Activated T-cell treated with anti-CD3 and anti-CD28 coated beads, Interleukin-2, amount 50 U/mL, for 48 hours (primary cell): Measurements from ENCODE around the gene SPSB3.

ENCODE experiments used
- DNase-seq, 2 experiments: peaks; one replicate each; pipeline ENCODE4 v3.0.0-alpha.2; 2020

SPSB3 gene

DNA sequence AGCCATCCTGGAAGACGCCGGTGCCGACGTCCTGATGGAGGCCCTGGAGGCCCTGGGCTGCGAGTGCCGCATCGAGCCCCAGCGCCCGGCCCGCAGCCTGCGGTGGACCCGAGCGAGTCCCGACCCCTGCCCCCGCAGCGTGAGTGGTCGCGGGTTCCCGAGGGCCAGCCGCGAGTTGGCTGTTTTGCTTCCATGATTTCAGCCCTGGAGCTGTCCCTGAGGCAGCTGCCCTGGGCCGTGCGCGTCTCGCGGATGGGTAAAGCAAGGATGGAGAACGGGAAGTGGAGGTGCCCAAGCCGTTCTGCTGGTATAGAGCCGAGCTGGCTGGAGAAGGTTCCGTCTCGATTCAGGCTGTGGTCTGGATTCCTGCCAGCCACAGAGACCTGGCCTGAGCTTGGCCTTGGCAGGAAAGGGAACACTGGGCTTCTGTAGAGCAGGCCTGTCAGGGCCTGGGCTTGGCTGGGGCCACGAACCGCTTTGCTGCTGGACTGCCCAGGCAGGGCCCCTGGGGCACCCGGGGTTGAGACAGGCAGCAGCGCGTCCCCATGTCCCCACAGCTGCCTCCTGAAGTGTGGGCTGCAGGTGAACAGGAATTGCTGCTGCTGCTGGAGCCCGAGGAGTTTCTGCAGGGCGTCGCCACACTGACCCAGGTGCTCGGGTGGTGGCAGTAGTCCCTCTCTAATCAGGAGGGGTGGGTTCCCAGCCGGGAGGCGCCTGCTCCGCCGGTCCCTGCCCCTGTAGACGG lies 8.5 kb downstream of the SPSB3 start:
- DNase-seq: no peak

DNA sequence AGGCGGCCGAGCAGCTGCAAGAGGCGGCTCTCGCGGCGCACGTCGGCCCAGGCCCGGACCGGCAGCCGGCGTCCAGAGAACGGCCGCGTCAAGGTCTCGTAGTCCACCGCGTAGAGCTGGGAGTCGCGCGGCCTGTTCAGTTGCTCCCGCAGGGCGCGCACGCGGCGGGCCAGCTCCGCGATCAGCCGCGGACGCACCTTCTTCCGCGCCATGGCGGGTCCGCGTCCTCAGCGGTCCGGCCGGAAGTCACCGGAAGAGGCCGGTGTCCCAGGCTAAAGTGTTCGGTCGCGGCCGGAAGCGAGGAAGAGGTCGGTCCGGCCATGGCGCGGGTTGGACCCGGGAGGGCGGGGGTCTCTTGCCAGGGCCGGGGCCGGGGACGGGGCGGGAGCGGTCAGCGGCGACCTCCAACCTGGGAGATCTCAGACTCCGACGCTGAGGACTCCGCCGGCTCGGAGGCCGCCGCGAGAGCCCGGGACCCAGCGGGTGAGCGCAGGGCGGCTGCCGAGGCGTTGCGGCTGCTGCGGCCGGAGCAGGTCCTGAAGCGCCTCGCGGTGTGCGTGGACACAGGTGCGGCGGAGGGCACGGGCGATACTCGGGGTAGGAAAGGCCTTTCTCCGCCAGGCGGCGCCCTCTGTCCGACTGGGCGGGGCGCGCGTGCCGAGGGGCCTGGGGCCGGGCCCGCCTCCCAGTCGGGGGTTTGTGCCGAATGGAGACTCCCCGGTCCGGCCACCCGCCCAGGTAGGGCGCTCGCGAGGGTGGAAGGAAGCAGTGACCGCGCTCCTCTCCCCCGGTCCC lies 9.3 kb downstream of the SPSB3 start, which contains the start of gene MRPS34:
Gene MRPS34, minus strand, starts transcription at position 227 of the 795 bp plus-strand sequence. Its CDS starts 15 bp downstream, at position 212.
- peak; percentile 89 to 90 for DNase-seq

DNA sequence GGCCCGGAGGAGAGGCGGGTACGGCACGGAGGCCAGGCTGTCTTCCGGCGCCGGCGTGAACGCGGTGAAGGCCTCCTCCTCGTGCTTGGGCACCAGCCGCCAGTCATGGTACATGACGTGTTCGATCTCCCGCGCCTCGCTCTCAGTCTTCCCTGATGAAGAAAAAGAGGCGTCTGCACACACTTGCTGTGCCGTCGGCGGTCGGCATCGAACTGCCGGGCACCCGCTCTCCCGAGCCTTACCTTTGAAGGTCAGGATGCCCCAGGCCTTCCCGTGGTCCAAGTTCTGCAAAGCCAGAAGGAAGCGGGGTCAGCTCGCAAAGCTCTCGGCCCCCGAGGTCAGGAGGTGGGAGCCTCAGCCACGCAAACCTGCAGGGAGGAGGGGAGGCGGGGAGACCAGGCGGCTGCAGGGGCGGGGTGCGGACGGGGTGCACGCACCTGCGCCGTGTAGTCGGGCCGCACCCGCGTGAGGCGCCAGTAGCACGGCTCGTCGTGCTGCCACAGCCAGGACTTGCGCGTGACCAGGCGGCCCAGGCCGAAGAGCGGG lies 9.9 kb downstream of the SPSB3 start, which contains the start of gene EME2:
Gene EME2, plus strand, starts transcription at position 449 of the 546 bp plus-strand sequence. CDS start 418 bp downstream, outside the sequence.
- peak; percentile 76 to 78 for DNase-seq

GRCh38 chr16:1771864-1772361 lies 10.5 kb downstream of the SPSB3 start:
- no peak for DNase-seq

DNA sequence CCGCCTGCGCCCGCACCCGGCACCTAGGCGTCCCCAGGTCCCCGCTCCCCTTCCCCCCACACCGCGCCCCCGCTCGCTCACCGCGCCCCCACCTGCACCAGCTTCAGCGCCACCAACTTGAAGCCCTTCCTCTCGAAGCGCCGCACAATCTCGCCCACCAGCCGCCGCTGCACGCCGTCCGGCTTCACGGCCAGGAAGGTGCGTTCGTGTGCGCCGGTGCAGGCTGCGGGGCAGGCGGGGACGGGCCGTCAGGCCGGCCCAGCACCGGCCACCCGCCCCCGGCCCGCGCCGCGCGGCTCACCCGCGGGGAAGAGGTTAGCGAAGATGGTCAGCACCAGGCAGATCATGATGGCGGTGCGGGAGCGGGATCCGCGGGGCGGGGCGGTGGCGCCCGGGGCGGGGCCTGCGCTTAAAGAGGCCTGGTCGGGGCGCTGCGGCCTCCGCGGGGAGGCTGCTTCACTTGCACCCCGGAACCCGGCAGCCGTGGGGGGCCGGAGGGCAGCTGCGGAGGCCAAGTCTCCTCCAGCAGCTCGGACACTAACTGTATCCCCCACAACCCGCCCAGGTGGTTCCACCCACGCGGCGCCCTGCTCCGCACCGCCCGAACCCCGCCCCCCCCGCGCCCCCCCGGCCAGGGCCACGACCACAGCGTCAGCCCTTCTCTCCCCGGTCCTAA lies 11.0 kb downstream of the SPSB3 start, which contains the start of gene NME3:
Gene NME3, minus strand, starts transcription at position 356 of the 676 bp plus-strand sequence. Its CDS starts 9 bp downstream, at position 347.
- DNase-seq: peak; percentile 88 to 90

GRCh38 chr16:1770328-1771187 lies 11.8 kb downstream of the SPSB3 start:
- peak; percentile 67 to 76 for DNase-seq

GRCh38 chr16:1769402-1770300 lies 12.7 kb downstream of the SPSB3 start:
- no peak for DNase-seq

DNA sequence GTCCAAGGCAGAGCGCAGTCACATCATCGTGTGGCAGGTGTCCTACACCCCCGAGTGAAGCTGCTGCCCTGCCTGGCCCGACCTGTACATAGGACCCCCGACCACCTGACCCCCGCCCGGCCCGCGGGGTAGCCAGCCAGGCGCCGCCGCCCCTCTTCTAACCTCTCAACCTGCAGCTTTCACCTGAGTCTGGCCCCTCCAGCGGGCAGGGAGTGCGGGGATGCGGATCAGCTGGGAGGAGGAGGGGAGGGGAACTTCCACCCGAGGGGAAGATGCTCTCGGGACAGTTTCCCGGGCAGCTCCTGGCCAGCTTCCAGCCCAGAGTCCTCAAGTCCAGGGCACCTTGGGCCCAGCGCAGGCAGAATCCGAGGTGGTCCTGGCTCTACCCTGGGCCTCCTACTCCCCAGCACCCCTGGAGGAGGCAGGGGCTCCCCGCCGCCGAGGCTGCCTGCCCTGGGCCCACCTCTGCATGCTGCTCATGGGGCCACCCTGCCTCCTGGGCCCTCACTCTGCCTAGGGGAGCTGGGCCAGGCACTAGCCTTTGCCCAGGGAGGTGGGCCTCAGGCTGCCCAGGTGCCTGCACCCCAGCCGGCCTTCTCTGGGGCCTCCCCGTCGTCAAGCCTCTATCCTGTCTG lies 13.5 kb downstream of the SPSB3 start:
- no peak for DNase-seq

- DNase-seq: no peak
Measured at GRCh38 chr16:1768061-1768766, 14.2 kb downstream of the SPSB3 start.

DNA sequence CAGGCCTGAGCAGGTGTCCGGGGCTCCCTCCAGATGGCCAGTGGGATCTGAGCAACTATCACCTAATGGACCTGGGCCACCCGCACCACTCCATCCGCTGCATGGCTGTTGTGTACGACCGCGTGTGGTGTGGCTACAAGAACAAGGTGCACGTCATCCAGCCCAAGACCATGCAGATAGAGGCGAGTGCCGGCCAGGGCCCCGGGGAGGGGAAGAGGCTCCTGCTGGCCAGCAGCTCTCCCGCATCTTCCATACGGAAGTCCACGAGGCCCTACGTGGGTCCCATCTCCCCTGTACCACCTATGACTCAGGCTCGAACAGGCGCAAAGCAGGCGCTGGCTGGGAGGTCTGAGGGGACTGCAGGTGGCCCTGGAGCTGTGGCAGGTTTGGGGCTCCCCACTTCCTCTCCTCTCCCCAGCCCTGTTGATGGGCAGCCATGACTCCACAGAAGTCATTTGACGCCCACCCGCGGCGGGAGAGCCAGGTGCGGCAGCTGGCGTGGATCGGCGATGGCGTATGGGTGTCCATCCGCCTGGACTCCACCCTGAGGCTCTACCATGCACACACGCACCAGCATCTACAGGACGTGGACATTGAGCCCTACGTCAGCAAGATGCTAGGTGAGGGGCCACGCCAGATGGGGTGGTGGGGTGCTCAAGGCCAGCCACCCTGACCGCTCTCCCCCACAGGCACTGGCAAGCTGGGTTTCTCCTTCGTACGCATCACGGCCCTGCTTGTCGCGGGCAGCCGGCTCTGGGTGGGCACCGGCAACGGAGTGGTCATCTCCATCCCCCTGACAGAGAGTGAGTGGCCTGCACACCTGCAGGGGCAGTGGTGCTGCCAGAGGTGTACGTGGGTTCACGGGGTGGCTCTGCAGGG lies 15.0 kb downstream of the SPSB3 start:
- no peak for DNase-seq

DNA sequence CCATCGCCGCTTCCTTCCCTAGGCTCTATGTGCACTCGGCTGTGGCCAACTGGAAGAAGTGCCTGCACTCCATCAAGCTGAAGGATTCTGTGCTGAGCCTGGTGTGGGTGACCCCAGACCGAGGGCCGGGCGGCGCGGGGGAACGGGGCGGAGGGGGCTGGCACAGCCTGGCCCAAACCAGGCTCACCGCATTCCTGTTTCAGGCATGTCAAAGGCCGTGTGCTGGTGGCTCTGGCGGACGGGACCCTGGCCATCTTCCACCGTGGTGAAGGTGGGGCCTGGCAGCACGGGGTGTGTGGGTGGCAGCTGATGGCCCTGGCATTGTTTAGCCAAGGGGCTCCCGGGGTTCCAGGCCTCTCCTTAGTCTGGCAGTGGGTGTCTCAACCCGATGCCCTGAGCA lies 15.7 kb downstream of the SPSB3 start:
- DNase-seq: no peak

DNA sequence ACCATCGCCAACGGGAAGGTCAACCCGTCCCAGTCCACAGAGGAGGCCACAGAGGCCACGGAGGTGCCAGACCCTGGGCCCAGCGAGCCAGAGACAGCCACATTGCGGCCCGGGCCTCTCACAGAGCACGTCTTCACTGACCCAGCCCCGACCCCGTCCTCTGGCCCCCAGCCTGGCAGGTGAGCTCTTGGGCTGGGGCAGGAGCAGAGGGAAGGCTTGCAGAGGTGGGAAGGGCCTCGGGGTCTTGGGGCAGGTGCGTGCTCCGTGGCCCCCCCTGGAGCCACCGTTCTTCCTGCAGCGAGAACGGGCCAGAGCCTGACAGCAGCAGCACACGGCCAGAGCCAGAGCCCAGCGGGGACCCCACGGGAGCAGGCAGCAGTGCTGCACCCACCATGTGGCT lies 16.1 kb downstream of the SPSB3 start:
- no peak for DNase-seq

- DNase-seq: no peak
Measured at GRCh38 chr16:1765826-1766225, 16.5 kb downstream of the SPSB3 start.

DNA sequence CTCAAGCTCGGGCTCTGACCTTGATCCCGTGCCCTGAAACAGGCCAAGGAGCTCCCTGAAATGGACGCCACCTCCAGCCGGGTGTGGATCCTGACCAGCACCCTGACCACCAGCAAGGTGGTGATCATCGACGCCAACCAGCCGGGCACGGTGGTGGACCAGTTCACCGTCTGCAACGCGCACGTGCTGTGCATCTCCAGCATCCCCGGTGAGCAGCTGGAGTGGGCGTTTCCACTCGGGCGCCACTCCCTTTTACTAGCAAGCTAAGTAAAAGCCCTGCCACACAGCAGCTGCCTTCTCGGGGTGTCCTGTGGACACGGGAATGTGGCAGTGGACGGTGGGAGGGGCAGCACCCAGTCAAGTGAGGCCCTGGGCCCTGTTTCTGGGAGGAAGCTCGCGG lies 17.4 kb downstream of the SPSB3 start:
- DNase-seq: no peak

DNA sequence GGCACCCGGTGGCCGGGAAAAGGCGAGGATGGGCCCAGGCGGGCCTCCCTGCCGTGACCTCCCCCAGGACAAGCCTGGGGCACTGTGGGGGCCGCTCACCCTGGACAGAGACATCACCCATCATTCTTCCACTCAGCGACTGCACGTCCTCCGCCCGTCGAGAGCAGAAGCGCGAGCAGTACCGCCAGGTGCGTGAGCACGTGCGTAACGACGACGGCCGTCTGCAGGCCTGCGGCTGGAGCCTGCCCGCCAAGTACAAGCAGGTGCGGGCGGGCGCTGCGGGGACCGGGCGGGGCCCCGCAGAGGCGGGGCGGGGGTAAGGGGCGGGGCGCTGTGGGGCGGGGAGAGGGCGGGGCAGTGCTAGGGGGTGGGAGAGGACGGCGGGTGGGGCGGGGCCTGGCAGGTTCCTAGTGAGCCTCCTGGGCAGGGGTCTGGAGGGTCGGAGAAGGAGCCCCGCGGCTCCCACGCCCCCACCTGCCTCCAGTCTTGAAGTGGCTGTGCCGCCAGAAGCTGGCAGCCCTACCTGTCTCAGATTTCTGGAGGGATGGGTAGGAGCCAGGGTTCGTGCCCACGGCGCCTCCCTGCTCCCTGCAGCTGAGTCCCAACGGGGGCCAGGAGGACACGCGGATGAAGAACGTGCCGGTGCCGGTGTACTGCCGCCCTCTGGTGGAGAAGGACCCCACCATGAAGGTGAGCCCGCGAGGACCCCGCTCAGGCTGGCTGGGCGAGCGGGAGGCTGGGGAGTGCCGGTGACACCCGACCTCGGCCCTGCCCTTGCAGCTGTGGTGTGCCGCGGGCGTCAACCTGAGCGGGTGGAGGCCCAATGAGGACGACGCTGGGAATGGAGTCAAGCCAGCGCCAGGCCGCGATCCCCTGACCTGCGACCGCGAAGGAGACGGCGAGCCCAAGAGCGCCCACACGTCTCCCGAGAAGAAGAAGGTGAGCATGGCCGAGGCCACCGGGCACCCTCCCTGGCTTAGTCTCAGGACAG lies 18.6 kb downstream of the SPSB3 start:
- peak in 1 of 2 experiments; percentile 29 for DNase-seq

DNA sequence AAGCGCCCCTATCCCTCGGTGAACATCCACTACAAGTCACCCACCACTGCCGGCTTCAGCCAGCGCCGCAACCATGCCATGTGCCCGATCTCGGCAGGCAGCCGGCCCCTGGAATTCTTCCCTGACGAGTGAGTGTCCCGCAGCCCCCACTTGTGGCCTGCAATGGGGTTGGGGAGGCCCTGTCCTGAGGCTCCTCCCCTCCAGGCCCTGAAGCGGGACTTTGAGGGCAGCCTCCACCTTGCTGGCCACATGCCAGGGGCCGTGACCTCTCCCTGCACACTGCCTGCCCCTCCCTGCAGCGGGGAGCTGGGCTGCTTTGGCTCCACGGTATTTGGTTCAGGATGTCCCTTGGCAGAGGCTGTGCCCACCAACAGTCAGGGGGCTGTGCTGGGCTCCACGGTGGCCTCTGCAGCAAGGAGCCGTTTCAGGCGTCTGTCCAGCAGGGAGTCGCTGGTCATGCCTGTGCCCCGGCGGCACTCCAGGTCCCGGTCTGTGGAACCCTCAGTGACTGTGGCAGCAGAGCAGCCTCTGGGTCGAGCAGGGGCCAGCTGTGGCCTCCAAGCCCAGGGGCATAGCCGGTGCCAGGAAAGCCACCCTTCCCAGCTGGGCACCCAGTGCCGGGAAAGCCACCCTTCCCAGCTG lies 19.4 kb downstream of the SPSB3 start:
- DNase-seq: no peak
